Chondrocyte (in vitro differentiated cells): ENCODE results near the gene TXNRD2. TPM values are rescaled to one million over a fixed set of nuclear protein-coding genes. Genes with fewer than 3 reads are reported as not detected.

Experiments
- DNase-seq: peaks from one replicate; pipeline ENCODE4 v3.0.0; 2021; ENCODE audit warnings: mixed read lengths, low spot score
- H3K27ac Mint-ChIP-seq: one replicate; pipeline ENCODE4 v1.8.0; 2021; ENCODE audit warnings: mild to moderate bottlenecking, moderate library complexity, mixed read lengths; ENCODE audit not compliant: unreplicated experiment
- H3K27me3 Mint-ChIP-seq: 2 replicates; pipeline ENCODE4 v1.8.0; 2021; ENCODE audit warnings: low read depth, mixed read lengths
- H3K36me3 Mint-ChIP-seq: 2 replicates; pipeline ENCODE4 v1.8.0; 2021; ENCODE audit warnings: low read depth, mixed read lengths
- H3K4me1 Mint-ChIP-seq: 2 replicates; pipeline ENCODE4 v1.8.0; 2021; ENCODE audit warnings: low read depth, mild to moderate bottlenecking, mixed read lengths
- H3K4me3 Mint-ChIP-seq: one replicate; pipeline ENCODE4 v1.8.0; 2021; ENCODE audit warnings: mild to moderate bottlenecking, moderate library complexity, mixed read lengths; ENCODE audit not compliant: unreplicated experiment
- H3K9me3 Mint-ChIP-seq: 2 replicates; pipeline ENCODE4 v1.8.0; 2021; ENCODE audit warnings: low read depth, mixed read lengths
- long read RNA-seq: library from polyadenylated mRNA; stranded (forward); transcript quantifications from one replicate; pipeline ENCODE4 v2.0.0, GENCODE V29; 2021
- total RNA-seq: library from RNA; stranded (reverse); gene quantifications from 3 replicates; pipeline ENCODE4 v1.2.1, GENCODE V29; 2021
- TF ChIP-seq, protein P1 (sequence below): fragments of 200-600 bp; sonication (generic); IDR thresholded peaks from 2 replicates; pipeline ENCODE4 v1.5.0; 2021; ENCODE audit warnings: antibody characterized with exemption, mild to moderate bottlenecking, moderate library complexity

TXNRD2 gene
- total RNA-seq, result 12.5 to 15.8 TPM (median 14.1 TPM) in 3 replicates
- long read RNA-seq, partial matches to known transcripts, result 4 of 22 reads
- long read RNA-seq, other reads (novel, unspliced or antisense), result 17 of 22 reads

DNA sequence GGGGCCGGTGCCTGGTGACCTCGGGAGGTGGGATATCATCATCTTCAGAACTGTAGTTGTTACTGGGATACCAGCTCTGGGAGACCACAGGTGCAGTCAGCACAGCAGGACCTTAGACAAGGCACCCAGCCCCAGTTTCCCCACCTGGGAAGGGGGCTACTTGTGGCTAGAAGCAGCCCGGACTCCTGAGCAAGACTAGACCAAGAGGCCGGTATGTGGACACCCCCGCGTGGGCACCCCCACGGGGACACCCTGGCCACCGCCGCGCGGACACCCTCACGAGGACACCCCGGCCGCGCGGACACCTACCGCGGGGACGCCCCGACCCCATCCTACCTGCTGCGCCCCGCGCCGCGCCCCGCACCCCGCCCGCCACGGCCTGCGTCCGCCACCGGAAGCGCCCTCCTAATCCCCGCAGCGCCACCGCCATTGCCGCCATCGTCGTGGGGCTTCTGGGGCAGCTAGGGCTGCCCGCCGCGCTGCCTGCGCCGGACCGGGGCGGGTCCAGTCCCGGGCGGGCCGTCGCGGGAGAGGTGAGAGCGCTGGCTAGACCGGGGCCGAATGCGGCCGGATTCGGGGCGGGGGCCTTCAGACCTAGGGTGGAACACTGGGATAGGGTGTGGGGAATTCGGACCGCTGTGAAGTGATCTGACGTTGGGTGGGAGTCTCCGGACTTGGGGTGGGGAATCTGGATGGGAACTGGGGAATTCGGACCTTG lies at the start of gene TXNRD2, which contains the start of gene COMT:
Gene TXNRD2, minus strand, starts transcription at position 454 of the 718 bp plus-strand sequence. Its CDS starts 15 bp downstream, at position 439.
Gene COMT, plus strand, starts transcription at position 408 of the 718 bp plus-strand sequence. CDS start 20,755 bp downstream, outside the sequence.
- no peaks in the 10 kb centered on the region for H3K27me3 Mint-ChIP-seq
- H3K9me3 Mint-ChIP-seq, result peaks cover 6% of the 10 kb centered on the region
- H3K4me1 Mint-ChIP-seq, result peaks cover 41% of the 10 kb centered on the region
- H3K27ac Mint-ChIP-seq, result peak within 1 kb of the TSS; percentile 100
- peak; percentile 89 for DNase-seq
- TF ChIP-seq, protein P1, sequence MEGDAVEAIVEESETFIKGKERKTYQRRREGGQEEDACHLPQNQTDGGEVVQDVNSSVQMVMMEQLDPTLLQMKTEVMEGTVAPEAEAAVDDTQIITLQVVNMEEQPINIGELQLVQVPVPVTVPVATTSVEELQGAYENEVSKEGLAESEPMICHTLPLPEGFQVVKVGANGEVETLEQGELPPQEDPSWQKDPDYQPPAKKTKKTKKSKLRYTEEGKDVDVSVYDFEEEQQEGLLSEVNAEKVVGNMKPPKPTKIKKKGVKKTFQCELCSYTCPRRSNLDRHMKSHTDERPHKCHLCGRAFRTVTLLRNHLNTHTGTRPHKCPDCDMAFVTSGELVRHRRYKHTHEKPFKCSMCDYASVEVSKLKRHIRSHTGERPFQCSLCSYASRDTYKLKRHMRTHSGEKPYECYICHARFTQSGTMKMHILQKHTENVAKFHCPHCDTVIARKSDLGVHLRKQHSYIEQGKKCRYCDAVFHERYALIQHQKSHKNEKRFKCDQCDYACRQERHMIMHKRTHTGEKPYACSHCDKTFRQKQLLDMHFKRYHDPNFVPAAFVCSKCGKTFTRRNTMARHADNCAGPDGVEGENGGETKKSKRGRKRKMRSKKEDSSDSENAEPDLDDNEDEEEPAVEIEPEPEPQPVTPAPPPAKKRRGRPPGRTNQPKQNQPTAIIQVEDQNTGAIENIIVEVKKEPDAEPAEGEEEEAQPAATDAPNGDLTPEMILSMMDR, result peak; percentile 30
- H3K36me3 Mint-ChIP-seq, result peaks cover 4% of the 10 kb centered on the region
- H3K4me3 Mint-ChIP-seq, result peak within 1 kb of the TSS; percentile 92

DNA sequence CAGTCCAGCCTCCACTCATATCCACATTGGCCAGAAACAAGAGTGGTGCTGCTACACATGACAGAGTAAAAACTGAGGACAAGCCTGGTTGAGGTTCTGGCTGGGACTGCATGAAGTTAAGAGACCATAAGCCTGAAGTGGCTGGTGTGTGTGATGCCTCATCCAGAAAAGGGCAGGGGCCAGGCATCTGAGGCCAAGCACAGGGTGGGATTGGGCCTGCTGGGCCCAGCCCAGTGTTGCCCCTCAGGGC lies 49.7 kb upstream of the TXNRD2 start:
- H3K36me3 Mint-ChIP-seq, result no peaks in the 10 kb centered on the region
- H3K4me1 Mint-ChIP-seq, result peaks cover 38% of the 10 kb centered on the region
- no peaks in the 10 kb centered on the region for H3K9me3 Mint-ChIP-seq
- H3K27ac Mint-ChIP-seq, result peak overlapping the region; percentile 68
- no peaks in the 10 kb centered on the region for H3K27me3 Mint-ChIP-seq
- DNase-seq, result no peak
- H3K4me3 Mint-ChIP-seq, result no peak overlapping the region
- TF ChIP-seq, protein P1, result no peak

DNA sequence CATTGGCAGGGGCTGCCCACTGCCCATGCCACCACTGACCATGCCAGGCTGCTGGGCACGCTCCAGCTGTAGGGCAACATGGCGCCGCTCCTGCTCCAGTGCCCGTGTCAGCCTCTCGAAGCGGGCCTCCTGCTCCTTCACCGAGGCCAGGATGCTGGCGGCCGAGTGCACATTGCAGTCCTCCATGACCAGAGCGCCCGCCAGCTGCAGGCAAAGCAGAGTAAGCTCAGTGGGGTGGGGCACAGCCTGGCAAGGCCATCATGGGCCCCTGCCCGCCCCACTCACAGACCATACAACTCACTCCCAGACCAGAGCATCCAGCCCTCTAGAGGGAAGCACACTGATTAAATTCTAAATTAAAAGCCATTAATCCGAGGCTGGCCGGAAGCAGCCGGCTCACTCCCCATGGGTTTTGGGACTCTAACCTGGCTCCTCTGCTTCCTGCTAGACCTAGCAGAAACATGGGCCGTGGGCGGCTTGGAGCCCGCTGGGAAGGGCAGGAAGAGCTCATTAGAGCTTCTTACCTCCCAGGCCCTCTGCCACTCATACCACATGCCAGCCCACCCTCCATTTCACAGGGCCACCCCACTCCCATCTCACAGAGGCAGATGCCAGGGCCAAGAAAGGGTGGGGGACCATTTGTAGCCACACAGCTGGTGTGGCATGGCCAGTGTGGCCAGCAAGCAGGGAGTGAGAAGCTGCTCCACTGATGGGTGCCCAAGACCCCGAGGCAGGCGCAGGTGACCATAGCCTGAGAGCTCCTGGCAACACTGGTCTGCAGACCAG lies 49.2 kb upstream of the TXNRD2 start:
- DNase-seq, result peak; percentile 93
- H3K27me3 Mint-ChIP-seq, result no peaks in the 10 kb centered on the region
- TF ChIP-seq, protein P1, result no peak
- no peaks in the 10 kb centered on the region for H3K36me3 Mint-ChIP-seq
- no peaks in the 10 kb centered on the region for H3K9me3 Mint-ChIP-seq
- peak overlapping the region; percentile 68 for H3K27ac Mint-ChIP-seq
- peaks cover 36% of the 10 kb centered on the region for H3K4me1 Mint-ChIP-seq
- H3K4me3 Mint-ChIP-seq, result no peak overlapping the region

DNA sequence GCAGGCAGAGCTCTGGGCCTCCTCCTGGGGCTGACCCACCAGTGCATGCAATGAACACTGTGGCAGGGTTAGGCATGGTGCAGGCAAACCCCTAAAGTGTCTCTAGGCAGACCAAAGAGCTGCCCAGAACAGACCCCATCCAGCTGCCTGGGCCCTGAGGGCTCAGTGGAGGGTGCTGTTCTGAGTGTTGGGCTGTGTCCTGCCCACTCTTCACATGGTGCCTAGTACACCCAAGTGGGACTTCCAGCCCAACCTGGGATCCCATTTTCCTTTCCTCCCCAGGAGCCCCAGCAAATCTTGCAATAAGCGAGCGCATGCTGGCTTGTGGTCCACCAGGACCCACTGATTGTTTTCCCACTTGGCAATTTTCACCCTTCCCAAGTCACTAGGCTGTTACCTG lies 48.6 kb upstream of the TXNRD2 start:
- Mint-ChIP-seq H3K27ac (no peak overlapping the region), H3K36me3 (no peaks in the 10 kb centered on the region), H3K9me3 (no peaks in the 10 kb centered on the region), H3K27me3 (no peaks in the 10 kb centered on the region), H3K4me1 (peaks cover 36% of the 10 kb centered on the region), H3K4me3 (no peak overlapping the region)
- TF ChIP-seq, protein P1, result no peak
- peak; percentile 48 for DNase-seq

DNA sequence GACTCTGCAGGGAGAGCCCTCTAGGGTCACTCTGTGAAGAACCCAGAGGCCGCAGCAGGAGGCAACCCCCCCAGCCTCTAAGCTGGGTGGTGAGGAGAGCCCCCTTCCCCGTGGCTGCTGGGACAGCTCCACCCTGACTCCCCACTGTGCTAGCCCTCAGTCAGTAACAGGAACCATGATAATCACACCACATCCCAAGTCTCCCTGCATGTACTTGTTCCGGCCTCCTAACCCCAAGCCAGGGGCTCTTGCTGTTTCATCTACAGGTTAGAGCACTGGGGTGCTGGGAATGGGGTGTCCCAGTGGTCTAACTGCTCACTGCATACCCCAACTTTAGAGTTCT lies 48.1 kb upstream of the TXNRD2 start:
- no peak for DNase-seq
- no peaks in the 10 kb centered on the region for H3K9me3 Mint-ChIP-seq
- TF ChIP-seq, protein P1, result no peak
- peaks cover 36% of the 10 kb centered on the region for H3K4me1 Mint-ChIP-seq
- H3K36me3 Mint-ChIP-seq, result no peaks in the 10 kb centered on the region
- H3K27ac Mint-ChIP-seq, result no peak overlapping the region
- H3K4me3 Mint-ChIP-seq, result no peak overlapping the region
- H3K27me3 Mint-ChIP-seq, result no peaks in the 10 kb centered on the region
